Measurements from ENCODE around the gene TNF.

TNF gene

DNA sequence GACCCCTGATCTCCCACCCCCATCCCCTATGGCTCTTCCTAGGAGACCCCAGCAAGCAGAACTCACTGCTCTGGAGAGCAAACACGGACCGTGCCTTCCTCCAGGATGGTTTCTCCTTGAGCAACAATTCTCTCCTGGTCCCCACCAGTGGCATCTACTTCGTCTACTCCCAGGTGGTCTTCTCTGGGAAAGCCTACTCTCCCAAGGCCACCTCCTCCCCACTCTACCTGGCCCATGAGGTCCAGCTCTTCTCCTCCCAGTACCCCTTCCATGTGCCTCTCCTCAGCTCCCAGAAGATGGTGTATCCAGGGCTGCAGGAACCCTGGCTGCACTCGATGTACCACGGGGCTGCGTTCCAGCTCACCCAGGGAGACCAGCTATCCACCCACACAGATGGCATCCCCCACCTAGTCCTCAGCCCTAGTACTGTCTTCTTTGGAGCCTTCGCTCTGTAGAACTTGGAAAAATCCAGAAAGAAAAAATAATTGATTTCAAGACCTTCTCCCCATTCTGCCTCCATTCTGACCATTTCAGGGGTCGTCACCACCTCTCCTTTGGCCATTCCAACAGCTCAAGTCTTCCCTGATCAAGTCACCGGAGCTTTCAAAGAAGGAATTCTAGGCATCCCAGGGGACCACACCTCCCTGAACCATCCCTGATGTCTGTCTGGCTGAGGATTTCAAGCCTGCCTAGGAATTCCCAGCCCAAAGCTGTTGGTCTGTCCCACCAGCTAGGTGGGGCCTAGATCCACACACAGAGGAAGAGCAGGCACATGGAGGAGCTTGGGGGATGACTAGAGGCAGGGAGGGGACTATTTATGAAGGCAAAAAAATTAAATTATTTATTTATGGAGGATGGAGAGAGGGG is 1.9 kb upstream of the TNF start:
- DNase-seq = no peak

- peak; percentile 65 for DNase-seq
Observed at GRCh38 chr6:31574106-31575061, 981 bp upstream of the TNF start.

- peak; percentile 36 for DNase-seq
Observed at GRCh38 chr6:31575952-31576685, 754 bp downstream of the TNF start.

- peak; percentile 84 for DNase-seq
Observed at GRCh38 chr6:31576897-31577578, 1.7 kb downstream of the TNF start.

GRCh38 chr6:31577579-31577966 is 2.2 kb downstream of the TNF start:
- DNase-seq = no peak

DNA sequence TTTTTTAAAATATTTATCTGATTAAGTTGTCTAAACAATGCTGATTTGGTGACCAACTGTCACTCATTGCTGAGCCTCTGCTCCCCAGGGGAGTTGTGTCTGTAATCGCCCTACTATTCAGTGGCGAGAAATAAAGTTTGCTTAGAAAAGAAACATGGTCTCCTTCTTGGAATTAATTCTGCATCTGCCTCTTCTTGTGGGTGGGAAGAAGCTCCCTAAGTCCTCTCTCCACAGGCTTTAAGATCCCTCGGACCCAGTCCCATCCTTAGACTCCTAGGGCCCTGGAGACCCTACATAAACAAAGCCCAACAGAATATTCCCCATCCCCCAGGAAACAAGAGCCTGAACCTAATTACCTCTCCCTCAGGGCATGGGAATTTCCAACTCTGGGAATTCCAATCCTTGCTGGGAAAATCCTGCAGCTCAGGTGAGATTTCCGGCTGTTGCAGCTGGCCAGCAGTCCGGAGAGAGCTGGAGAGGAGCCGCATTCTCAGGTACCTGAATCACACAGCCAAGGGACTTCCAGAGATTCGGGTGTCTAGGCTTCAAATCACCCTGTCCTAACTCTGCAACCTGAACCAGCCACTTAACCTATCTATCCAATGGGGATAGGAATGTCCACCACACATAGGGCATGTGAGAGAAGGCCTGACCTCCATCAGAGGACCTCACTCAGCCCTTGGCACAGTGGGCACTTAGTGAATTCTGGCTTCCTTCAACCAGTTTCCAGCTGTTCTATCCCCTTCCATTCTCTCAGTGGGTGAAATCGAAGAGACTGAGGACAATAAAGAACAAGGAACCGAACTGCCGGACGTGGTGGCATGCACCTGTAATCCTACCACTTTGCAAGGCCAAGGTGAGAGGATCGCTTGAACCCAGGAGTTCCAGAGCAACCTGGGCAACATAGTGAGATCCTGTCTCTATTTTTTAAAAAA is 3.1 kb downstream of the TNF start:
- DNase-seq = peak; percentile 41

DNA sequence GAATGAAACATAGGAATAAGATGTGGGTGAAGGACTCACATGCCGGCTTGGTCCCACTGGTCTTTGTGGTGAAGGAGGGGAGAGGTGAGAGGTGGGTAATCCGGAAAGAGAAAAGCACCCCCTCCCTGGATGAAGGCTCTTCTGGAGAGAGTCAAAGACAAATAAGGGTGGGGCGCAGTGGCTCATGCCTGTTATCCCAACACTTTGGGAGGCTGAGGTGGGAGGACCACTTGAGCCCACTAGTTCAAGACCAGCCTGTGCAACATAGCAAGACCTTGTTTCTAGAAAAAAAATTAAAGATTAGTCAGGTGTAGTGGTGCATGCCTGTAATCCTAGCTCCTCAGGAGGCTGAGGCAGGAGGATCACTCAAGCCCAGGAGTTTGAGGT is 3.7 kb downstream of the TNF start:
- DNase-seq = no peak

DNA sequence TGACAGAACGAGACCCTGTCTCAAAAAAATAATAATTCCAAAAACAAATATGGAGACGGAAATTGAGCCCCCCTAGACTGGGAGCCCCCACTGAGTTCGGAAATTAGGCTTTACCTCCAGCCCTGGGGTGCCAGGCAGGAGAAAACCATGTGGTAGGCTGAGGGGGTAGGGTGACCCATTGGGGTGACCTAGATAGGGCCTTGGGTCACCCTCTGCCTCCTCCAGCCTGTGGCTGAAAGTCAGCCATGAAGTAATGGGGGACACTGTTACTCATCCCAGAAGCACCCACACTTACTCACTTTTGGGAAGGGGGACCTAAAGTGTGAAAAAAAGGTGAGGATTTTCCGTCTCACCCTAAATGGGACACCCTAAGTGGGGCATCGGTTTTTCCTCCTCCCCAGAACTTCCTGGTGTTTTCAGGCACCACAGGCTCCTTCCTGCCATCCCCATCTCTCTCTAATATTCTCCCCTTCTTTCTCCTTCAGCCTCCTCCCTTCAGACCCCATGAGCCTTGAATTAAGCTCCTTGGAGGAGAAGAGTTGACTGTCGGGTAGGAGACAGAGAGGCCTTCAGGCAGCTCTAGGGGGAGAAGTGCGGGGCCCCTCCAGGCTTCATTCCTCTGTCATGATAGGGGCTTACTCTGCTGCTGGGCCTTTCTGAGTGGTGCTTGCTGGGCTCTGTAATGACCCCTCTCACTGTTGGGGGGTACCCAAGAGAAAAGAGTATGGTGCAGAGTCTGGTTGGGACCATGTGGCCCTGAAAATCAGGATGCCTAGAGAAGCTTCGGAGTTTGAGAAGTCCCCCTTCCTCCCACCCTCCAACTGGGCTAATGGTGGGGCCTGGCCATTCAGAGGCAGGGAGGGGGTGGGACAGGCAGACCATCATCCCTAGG is 4.4 kb downstream of the TNF start:
- DNase-seq = peak; percentile 61

DNA sequence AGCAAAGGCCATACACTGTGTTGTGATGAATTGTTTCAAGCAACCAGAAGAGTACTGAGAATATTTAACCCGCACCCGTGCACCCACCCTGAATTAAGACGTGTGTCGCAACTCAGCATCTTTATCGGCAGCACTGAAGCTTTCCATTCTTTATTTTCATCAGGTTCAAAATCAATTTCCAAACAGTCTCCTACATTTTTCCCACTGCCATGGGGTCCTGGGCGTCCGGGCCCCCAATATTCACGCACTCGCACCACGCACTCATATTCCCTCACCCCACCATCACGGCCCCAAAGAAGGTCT is 5.0 kb downstream of the TNF start:
- DNase-seq = no peak

DNA sequence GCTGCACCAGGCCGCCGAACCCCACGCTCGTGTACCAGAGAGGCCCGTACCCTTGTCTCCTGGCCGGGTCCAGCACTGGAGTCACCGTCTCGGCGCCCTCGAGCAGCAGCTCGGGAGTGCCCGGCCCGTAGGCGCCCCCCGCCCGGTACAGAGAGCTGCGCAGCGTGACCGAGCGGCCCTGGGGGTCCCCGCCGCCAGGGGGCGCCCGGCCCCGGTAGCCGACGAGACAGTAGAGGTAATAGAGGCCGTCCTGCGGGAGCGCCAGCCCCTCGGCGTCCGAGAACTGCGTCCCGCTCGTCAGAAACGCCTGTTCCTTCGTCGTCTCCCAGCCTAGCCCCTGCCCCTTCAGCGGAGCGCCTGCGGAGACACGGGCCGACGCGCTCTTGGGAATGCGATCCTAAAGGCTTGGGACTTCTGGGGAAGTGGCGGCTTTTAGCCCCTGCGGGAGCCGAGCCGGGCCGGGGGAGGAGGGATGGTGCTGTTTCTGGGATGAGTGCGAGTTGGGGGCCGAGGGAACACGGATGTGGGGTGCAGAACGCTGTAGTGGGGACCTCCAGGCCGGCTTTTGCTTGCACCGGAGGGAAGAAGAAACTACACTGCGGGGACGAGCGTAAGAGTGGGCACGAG is 5.6 kb downstream of the TNF start:
- DNase-seq = peak; percentile 94

DNA sequence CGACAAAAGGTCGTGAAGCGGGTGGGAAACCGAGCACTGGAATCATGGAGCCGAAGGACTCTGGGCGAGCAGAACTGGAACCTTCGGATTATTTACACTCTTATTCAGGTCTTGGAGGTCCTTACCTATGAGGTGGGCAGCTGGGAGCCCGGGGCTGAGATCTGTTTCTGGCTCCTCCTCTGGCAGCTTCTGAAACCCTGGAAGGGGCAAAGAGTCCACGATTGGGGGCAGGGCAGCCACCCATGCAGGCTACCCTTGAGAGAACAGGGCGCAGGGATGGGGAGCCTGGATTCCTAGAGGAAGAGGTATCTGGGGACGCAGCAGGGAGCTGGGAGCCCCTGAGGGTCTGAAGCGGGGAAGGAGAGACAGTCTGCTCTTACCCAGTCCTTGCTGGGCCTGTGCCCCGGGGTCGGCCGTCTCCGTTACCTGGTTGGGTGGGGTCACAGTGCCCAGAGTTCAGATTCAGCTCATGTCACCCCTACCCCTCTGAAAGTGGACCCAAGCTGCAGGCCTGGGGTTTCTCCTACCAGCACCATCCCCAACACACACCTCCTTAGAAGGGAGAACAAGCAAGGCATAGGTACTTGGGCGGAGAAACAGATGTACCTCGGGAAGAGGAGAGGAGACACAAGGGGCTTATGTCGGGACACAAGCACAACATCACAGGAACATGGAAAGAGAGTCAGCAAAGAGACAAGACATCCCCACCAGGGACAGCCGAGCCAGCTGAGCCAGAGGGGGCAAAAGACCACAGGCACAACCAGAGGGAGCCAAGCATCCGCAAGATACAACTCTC is 6.3 kb downstream of the TNF start:
- peak; percentile 42 for DNase-seq

DNA sequence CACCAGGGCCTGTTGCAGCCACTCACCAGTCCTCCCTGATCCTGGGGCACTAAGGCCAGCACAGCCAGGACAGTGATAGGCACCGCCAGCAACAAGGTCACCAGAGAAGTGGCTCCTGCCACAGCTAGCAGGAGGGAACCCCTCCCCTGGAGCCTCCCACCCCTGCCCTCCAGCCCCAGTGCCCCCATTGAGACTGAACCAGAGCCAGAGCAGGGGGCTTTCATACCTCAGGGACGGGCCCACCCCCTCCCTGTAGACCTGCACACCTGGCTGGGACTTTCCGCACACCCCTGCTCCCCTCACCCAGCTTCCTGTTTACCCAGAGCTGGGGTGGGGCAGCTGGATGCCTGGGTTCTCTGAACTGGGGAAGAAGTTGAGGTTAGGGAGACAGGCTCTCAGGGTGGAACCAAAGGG is 6.9 kb downstream of the TNF start, which contains the start of gene LTB:
Gene LTB, minus strand, starts transcription at position 195 of the 414 bp plus-strand sequence. Its CDS starts 7 bp downstream, at position 188.
- peak; percentile 72 for DNase-seq

- peak; percentile 85 for DNase-seq
Observed at GRCh38 chr6:31585491-31585890, 10.1 kb downstream of the TNF start.

GRCh38 chr6:31586008-31586407 is 10.6 kb downstream of the TNF start, which contains the start of gene LST1:
Gene LST1, plus strand, starts transcription at chr6:31586277. Its CDS starts 1,023 bp downstream, at chr6:31587300.
- DNase-seq = no peak

DNA sequence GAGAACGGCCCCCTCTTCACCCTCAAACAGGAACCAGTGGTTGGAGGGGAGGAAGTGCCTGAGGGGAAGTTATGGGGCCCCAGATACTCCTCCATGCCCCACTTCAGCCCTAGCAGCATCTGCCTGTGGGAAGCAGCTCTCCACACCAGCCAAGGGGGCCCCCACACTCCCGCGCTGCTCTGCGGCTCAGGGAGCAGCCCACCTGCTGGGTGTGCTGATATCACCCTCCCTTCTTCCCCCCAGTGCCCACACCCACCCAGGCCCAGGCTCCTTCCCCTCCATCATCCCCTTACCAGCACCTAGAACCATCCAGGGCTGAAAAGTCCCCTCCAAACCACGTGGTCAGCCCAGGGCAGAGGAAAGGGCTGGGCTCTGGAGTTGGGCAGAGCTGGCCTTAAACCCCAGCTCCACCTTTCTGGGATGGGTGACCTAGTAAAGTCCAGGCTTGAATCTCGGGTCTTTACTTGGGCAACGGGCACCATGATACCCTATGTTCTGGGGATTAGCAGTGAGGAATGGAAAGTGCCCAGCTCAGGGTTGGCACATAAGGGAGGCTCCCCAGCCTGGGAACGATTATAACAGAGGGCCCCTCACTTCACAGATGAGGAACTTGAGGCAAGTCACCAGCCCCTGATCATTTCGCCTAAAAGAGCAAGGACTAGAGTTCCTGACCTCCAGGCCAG is 11.4 kb downstream of the TNF start:
- peak; percentile 49 for DNase-seq

GRCh38 chr6:31587791-31588777 is 12.7 kb downstream of the TNF start:
- peak; percentile 44 for DNase-seq
